ENCODE data around the gene DUSP14.

DNA sequence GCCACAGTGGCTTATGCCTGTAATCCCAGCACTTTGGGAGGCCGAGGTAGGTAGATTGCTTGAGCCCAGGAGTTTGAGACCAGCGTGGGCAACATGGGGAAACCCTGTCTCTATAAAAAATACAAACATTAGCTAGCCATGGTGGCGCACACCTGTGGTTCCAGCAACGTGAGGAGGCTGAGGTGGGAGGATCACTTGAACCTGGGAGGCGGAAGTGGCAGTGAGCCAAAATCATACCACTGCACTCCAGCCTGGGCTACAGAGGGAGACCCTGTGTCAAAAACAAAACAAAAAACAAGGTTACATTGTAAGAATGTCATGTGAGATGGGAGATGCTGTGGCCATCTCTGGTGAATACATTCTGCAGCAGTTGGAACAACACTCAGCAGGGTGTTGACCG, 13.5 kb downstream of the DUSP14 start:
- TF ChIP-seq STAT6 (CRISPR knock-in tag; conservative IDR thresholded peaks at IDR 0.05; ENCODE audit: low read depth) (no peak), NFATC4 (CRISPR knock-in tag; IDR thresholded peaks at IDR 0.05) (no peak), E2F1 (CRISPR knock-in tag; IDR thresholded peaks at IDR 0.05) (no peak), CREM (CRISPR knock-in tag; IDR thresholded peaks at IDR 0.05) (no peak), NFE2L1 (CRISPR knock-in tag; IDR thresholded peaks at IDR 0.05) (no peak), ZNF219 (CRISPR knock-in tag; IDR thresholded peaks at IDR 0.05; ENCODE audit: borderline replicate concordance) (no peak), FOXP1 (CRISPR knock-in tag; IDR thresholded peaks at IDR 0.05; ENCODE audit: borderline replicate concordance) (no peak), CREB1 (CRISPR knock-in tag; IDR thresholded peaks at IDR 0.05) (no peak), TP53 (CRISPR knock-in tag; IDR thresholded peaks at IDR 0.05) (no peak)
- TF ChIP-seq, protein P1, sequence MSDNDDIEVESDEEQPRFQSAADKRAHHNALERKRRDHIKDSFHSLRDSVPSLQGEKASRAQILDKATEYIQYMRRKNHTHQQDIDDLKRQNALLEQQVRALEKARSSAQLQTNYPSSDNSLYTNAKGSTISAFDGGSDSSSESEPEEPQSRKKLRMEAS (CRISPR knock-in tag; IDR thresholded peaks at IDR 0.05): no peak
- TF ChIP-seq, protein P2, sequence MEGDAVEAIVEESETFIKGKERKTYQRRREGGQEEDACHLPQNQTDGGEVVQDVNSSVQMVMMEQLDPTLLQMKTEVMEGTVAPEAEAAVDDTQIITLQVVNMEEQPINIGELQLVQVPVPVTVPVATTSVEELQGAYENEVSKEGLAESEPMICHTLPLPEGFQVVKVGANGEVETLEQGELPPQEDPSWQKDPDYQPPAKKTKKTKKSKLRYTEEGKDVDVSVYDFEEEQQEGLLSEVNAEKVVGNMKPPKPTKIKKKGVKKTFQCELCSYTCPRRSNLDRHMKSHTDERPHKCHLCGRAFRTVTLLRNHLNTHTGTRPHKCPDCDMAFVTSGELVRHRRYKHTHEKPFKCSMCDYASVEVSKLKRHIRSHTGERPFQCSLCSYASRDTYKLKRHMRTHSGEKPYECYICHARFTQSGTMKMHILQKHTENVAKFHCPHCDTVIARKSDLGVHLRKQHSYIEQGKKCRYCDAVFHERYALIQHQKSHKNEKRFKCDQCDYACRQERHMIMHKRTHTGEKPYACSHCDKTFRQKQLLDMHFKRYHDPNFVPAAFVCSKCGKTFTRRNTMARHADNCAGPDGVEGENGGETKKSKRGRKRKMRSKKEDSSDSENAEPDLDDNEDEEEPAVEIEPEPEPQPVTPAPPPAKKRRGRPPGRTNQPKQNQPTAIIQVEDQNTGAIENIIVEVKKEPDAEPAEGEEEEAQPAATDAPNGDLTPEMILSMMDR (IDR thresholded peaks at IDR 0.05): no peak
- TF ChIP-seq, protein P3, sequence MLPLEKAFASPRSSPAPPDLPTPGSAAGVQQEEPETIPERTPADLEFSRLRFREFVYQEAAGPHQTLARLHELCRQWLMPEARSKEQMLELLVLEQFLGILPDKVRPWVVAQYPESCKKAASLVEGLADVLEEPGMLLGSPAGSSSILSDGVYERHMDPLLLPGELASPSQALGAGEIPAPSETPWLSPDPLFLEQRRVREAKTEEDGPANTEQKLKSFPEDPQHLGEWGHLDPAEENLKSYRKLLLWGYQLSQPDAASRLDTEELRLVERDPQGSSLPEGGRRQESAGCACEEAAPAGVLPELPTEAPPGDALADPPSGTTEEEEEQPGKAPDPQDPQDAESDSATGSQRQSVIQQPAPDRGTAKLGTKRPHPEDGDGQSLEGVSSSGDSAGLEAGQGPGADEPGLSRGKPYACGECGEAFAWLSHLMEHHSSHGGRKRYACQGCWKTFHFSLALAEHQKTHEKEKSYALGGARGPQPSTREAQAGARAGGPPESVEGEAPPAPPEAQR (CRISPR knock-in tag; IDR thresholded peaks at IDR 0.05): no peak
- TF ChIP-seq, protein P4, sequence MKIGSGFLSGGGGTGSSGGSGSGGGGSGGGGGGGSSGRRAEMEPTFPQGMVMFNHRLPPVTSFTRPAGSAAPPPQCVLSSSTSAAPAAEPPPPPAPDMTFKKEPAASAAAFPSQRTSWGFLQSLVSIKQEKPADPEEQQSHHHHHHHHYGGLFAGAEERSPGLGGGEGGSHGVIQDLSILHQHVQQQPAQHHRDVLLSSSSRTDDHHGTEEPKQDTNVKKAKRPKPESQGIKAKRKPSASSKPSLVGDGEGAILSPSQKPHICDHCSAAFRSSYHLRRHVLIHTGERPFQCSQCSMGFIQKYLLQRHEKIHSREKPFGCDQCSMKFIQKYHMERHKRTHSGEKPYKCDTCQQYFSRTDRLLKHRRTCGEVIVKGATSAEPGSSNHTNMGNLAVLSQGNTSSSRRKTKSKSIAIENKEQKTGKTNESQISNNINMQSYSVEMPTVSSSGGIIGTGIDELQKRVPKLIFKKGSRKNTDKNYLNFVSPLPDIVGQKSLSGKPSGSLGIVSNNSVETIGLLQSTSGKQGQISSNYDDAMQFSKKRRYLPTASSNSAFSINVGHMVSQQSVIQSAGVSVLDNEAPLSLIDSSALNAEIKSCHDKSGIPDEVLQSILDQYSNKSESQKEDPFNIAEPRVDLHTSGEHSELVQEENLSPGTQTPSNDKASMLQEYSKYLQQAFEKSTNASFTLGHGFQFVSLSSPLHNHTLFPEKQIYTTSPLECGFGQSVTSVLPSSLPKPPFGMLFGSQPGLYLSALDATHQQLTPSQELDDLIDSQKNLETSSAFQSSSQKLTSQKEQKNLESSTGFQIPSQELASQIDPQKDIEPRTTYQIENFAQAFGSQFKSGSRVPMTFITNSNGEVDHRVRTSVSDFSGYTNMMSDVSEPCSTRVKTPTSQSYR (CRISPR knock-in tag; IDR thresholded peaks at IDR 0.05): no peak

All from WTC11 (cell line).